GM21390 (cell line): ENCODE data around the gene SMC2.

ENCODE experiments used
- ATAC-seq: cut with Tn5 transposase; IDR thresholded peaks from one replicate; pipeline ENCODE4 v1.9.1; 2021; ENCODE audit not compliant: unreplicated experiment

SMC2 gene

DNA sequence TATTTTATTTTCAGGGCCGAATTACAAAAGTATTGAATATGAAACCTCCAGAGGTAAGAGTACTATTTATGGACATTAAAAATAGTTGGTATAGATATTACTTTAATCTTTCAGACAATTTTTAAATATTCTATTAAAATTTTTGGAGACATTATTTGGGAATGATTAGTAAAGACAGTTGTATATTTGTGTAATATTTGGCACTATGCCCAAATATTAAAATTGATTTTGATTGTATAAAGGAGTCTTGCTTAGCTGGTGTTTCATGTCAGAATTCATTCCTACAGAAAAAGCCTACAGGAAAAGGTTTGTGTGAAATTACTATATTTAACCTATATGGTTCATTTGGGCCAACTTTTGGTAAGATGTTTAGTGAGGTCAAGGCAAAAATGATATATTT is 5.5 kb downstream of the SMC2 start:
- ATAC-seq, result no peak

DNA sequence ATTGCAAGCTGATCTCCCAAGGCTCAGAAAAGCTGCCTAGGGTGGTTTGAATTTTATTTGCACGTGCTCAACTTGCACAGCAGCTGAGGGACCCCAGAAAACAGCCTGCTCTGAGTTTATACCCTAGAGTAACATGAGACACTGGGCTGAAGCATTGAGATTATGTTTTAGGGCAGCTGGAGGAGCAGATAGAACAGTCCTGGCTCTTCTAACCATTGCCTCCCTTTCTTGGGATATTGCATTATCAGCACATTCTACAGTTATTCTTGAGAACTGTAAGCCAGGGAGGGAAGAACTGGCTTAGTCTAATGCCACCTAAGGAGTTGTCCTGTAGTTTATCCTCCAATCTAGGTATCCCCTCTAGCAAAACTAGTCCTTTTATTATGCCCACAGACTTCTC is 10.3 kb downstream of the SMC2 start:
- no peak for ATAC-seq

DNA sequence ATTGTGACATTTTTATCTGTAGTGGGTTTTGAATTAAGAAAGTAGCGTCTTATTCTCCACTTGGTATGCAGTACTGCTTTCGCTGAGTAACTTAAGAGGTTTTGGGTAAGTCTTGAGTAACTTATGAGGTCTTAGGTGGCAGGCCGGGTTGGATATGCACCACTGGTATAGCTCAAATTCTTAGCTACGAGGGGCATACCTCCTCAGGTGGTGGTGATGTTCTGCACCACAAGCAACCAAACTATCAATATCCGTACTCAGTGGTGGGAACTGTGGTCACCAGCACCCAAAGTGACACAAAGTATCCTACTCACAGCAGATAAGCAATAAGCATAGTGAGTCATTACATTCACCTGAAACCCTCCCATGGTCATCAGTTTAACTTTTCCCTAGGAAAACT is 13.7 kb downstream of the SMC2 start:
- ATAC-seq, result no peak

DNA sequence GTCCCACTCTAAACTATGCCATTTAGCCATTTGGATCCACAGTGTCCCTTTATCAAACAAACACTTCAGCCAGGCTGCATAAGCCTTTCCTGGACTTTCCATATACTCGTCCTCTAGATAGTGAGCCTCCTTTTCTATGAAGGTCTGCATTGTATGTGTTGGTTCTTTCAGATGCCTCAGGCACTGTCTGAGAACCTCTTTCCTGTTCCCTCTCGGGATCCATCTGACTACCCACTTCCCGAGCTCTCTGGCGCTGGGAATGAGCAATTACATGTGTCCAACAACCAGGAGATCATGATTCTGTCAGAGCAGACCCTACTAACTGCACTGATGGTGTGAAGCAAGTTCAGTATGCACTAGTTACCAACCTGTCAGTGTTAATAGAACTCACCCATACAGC is 14.2 kb downstream of the SMC2 start:
- ATAC-seq, result no peak

DNA sequence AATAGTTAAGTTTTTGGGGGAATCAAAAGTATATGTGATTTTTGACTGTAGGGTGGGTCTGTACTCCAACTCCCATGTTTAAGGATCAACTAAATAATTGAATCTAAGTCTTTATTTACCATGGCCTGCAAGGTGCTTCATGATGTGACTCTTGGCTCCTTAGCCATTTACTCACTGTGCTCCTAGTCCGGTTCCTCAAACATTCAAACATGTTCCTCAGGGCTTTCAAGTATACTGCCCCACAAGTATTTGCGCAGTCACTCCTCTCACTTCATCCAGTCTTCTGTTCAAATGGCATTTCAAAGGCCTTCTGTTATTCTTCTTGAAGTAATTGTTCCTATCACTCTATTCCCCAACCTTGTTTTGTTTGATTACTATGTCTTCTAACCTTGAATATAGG is 16.4 kb downstream of the SMC2 start:
- no peak for ATAC-seq

DNA sequence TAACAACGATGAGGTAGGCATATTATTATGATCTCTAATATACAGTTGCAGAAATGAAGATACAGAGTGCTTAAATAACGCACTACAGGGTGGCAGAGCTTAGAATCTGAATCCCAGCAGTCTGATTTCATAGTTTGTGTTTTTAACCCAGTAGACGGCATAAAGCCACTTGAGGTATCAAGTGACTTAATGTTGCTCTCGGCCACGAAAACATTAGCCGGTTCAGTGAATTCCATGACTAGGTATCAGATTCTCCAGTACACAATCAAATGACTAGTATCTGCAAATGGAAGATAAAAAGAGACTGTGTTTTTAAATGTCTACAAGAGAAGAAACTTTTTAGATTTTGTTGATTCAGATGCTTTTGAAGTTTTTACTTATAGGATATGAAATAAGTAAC is 24.8 kb downstream of the SMC2 start:
- ATAC-seq, result no peak

DNA sequence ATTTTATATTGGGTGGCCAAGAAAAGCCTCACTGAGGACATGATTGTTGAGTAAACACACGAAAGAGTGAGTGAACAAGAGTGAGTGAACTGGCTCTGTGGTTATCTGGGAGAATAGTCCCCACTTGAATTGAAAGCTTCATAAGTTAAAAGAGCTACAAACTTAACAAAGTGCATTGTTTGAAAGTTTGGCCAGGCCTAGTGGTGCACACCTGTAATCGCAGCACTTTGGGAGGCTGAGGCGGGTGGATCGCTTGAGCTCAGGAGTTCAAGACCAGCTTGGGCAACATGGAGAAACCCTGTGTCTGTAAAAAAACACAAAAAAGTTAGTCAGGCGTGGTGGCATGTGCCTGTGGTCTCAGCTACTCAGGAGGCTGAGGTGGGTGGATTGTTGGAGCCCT is 26.9 kb downstream of the SMC2 start:
- no peak for ATAC-seq

DNA sequence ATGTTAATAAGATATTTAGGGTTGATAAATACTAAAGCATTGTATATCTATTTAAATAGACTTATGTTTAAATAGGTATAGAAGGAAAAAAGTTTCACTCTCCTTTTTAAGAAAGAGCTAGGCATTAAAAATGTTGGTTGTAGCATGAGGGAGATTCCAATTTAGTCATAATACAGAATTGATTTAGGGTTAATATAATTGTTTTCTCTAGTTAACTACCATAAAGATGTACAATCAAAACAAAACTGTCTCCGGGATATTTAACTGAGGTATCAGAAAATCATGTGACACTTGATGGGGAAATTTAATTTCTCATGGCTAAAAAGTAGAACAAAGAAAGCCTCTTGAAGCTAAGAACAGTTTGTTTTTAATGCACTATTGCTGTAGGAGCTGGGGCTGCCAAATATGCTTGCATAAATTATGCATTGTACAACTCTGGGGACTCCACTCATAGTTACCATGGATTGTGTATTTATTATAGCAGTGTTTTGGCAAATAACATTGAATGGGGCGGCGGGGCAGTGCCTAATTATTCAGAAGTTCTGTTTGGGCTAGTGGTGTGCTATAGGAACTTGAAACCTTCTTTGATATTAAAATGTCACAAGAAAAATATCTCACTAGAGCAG is 44.2 kb downstream of the SMC2 start:
- no peak for ATAC-seq

DNA sequence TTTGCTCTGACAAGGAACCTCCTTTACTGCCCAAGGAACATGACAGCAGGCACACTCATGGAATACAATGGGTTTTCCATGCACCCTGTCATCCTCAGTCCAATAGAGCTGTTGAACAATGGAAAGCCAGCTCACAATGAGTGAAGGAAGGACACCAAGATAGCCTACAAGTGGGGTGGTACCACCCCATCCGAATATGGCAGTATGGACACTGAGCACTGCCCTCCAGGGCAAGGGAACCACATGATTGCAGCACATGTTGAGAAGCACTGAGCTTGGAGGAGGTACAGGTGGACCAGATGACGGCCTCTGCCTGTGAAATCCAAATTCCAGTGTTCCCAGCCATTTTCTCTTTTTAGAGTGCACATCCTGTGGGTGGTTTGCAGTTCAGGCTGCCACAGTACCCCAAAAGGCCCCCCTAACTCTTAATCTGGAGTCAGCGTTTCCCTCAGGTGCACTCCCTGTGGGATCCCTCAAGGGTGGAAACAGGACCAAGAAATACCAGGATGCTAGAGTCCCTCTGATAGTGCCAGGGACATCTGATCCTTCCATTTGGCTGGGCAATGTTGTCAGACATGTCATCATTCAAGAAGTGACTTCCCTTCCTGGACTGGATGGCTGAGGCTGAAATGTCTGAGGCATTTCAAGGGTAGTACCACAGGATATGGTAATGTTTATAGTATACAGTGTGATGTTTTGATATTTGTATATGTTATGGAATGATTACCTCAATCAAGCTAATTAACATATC is 48.9 kb downstream of the SMC2 start:
- ATAC-seq, result no peak

DNA sequence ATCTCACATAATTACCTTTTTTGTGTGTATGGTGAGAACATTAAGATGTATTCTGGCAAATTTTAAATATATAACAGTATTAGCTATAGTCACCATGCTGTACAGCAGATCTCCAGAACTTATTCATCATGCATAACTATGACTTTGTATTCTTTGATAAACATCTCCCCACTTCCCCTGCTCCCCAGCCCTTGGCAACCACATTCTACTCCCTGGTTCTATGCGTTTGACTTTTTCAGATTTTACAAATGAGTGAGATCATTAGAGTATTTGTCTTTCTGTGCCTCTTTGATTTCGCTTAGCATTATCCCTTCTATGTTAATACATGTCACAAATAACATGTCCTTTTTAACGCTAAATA is 49.4 kb downstream of the SMC2 start:
- no peak for ATAC-seq

DNA sequence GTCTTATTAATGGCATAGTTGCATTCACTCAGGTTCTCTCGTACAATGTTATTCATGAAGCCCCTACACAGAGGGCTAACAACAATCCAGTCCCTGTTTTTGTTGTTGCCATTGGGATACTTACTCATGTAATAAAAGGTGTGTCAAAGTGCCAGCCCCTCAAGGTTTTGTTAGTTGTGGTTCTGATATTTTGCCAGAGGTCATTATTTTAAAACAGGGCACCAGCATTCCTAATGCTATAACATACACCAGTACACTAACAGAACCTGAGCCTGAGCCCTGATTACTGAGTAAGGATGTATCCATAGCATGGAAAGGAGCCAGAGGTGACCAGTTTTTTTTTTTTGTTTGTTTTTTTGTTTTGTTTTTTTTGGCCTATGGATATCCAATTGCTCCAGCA is 50.2 kb downstream of the SMC2 start:
- ATAC-seq, result no peak

DNA sequence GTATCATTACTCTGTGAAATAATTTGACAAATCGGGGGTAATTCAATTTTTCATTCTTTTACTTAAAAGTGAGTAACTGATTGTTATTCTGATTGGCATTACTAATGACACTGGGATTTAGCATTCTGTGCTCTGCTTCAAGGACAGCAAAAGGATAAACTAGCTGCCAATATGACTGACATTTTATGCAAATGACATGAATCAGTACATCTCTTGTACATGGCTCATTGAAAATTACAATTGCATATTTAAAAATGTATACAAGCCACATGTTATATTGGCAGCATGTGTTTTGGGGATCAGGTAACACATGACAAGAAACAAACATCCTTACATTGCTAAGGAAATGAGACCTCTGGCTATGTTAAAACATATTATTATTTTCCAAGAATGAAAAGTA is 79.0 kb downstream of the SMC2 start:
- no peak for ATAC-seq

DNA sequence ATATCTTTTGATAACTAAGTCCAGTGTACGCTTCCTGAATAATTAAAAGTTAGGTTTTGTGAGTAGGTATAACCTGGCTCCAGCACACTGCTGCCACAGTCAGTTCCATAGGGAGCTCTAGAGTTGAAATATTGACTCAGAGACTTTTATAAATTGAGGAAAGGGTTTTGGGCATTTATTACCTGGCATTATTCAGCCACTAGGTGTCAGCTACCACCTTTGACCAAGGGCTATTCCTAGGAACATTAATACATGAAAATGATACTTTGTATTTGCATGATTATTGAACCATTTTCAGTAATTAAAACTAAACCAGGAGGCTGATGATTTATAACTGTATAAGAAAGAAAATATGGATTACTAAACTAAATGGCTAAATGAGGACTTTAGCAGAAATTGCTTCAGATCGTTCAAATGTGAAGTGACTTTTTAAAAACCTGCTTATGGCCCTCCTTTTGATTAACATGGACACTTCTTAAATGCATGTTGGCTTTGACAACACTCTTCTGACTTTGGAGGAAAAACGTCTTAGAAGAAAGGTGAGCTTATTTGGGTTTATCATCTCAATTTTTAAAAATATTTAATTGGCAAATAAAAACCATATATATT is 83.0 kb downstream of the SMC2 start:
- peak; percentile 55 for ATAC-seq

DNA sequence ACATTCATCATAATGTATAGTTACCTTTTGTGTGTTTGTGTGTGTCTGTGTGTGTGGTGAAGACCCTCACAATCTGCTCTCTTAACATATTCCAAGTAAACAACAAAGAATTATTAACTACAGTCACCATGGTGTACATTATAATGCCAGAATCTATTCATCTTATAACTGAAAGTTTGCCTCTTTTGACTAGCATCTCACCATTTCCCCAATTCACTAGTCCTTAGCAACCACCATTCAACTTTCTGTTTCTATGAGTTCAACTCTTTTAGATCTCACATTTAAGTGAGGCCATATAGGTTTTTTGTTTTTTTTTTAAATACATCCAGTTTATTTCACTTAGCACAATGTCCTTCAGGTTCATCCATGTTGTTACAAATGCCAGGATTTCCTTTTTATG is 83.6 kb downstream of the SMC2 start:
- peak; percentile 99 for ATAC-seq
